B cell (primary cell): Measurements from ENCODE around the gene CFAP251. TPM values are rescaled to one million over a fixed set of nuclear protein-coding genes. Genes with fewer than 3 reads are reported as not detected.

Experiments used
- ATAC-seq: fragments of 200-7000 bp; cut with Tn5 transposase; one replicate; pipeline ENCODE4 v1.10.0; 2021; ENCODE audit warnings: low read depth, mild to moderate bottlenecking, moderate number of reproducible peaks, moderate library complexity
- CTCF ChIA-PET: fragments of 350-600 bp; sonication (Branson Sonifier 250); formaldehyde crosslinking; loops from one replicate; lab custom pipeline; 2021; ENCODE audit warnings: antibody characterized with exemption, inconsistent platforms; lab: Charles Lee
- POLR2A ChIA-PET: fragments of 350-600 bp; sonication (Branson Sonifier 250); formaldehyde crosslinking; loops from one replicate; lab custom pipeline; 2021; ENCODE audit warnings: antibody characterized with exemption; lab: Charles Lee
- DNase-seq: peaks from one replicate; pipeline ENCODE4 v3.0.0; 2013
- H2AFZ ChIP-seq: 2 replicates; pipeline ENCODE4 v1.6.1; 2012; ENCODE audit warnings: mild to moderate bottlenecking, low read depth, low read length; ENCODE audit not compliant: insufficient read depth, poor library complexity, severe bottlenecking
- H3K27ac ChIP-seq, 2 donors: 1 replicate in 1 of 2; 2 replicates in 1 of 2; pipeline ENCODE4 v1.5.1; 2012 to 2013; ENCODE audit warnings: low read length in 2 of 2, mild to moderate bottlenecking in 2 of 2, moderate library complexity in 1 of 2
- H3K27me3 ChIP-seq, 4 experiments: fragments of 200-600 bp in 1 of 4; sonication (generic) in 1 of 4; replicated peaks in 1 of 4; 1 replicate in 2 of 4; 2 replicates in 2 of 4; pipeline versions ENCODE4 v1.6.1 to v1.7.0; 2013 to 2016; ENCODE audit warnings: low read length in 3 of 4, mild to moderate bottlenecking in 2 of 4, mixed read lengths in 1 of 4, moderate library complexity in 1 of 4; ENCODE audit not compliant: insufficient read depth in 4 of 4, control insufficient read depth in 3 of 4; ENCODE audit errors: control extremely low read depth in 1 of 4
- H3K36me3 ChIP-seq, 2 experiments: replicated peaks in 1 of 2; 1 replicate in 1 of 2; 2 replicates in 1 of 2; pipeline versions ENCODE4 v1.6.1 to v1.7.1; 2013; ENCODE audit warnings: low read length in 1 of 2; ENCODE audit not compliant: insufficient read depth in 2 of 2, control insufficient read depth in 1 of 2; ENCODE audit errors: control extremely low read depth in 1 of 2, extremely low read depth in 1 of 2
- H3K4me1 ChIP-seq, 2 donors: fragments of 200-600 bp in 1 of 2; sonication (generic) in 1 of 2; 1 replicate in 1 of 2; 2 replicates in 1 of 2; pipeline versions ENCODE4 v1.5.1 to v1.6.1; 2013 to 2017; ENCODE audit warnings: low read length in 2 of 2; ENCODE audit not compliant: control insufficient read depth in 2 of 2, insufficient read depth in 2 of 2
- H3K4me2 ChIP-seq: replicated peaks from 2 replicates; pipeline ENCODE3; 2012; ENCODE audit warnings: mild to moderate bottlenecking, low read depth, low read length; ENCODE audit not compliant: poor library complexity, severe bottlenecking
- H3K4me3 ChIP-seq, 5 experiments: fragments of 200-600 bp in 1 of 5; sonication (generic) in 1 of 5; 1 replicate in 3 of 5; 2 replicates in 2 of 5; pipeline versions ENCODE4 v1.5.1 to v1.7.0; 2011 to 2016; ENCODE audit warnings: low read length in 4 of 5, mild to moderate bottlenecking in 4 of 5, low read depth in 2 of 5, control low read depth in 1 of 5, moderate library complexity in 1 of 5; ENCODE audit not compliant: insufficient read depth in 1 of 5; ENCODE audit errors: control extremely low read depth in 1 of 5, extremely low read depth in 1 of 5
- H3K79me2 ChIP-seq: fragments of 200-600 bp; sonication (generic); one replicate; pipeline ENCODE4 v1.6.0; 2016; ENCODE audit warnings: low read length; ENCODE audit not compliant: control insufficient read depth, insufficient read depth
- H3K9ac ChIP-seq: fragments of 200-600 bp; sonication (generic); 2 replicates; pipeline ENCODE4 v1.6.1; 2017; ENCODE audit warnings: mild to moderate bottlenecking, low read length, moderate library complexity
- H3K9me3 ChIP-seq, 3 donors: one replicate each; pipeline versions ENCODE4 v1.6.1 to v1.7.1; 2013; ENCODE audit warnings: low read length in 2 of 3; ENCODE audit not compliant: control insufficient read depth in 2 of 3, insufficient read depth in 1 of 3; ENCODE audit errors: control extremely low read depth in 1 of 3
- H4K20me1 ChIP-seq: 2 replicates; pipeline ENCODE4 v1.6.0; 2012; ENCODE audit warnings: mild to moderate bottlenecking, low read length; ENCODE audit not compliant: insufficient read depth, control insufficient read depth, poor library complexity, severe bottlenecking
- H3K27ac Mint-ChIP-seq: one replicate; pipeline ENCODE4 v1.8.0; 2021; ENCODE audit warnings: mixed read lengths
- H3K27me3 Mint-ChIP-seq: one replicate; pipeline ENCODE4 v1.8.0; 2021; ENCODE audit warnings: mixed read lengths
- H3K4me1 Mint-ChIP-seq: one replicate; pipeline ENCODE4 v1.8.0; 2021; ENCODE audit warnings: mixed read lengths
- H3K4me3 Mint-ChIP-seq: one replicate; pipeline ENCODE4 v1.8.0; 2021; ENCODE audit warnings: mixed read lengths
- H3K9me3 Mint-ChIP-seq: one replicate; pipeline ENCODE4 v1.8.0; 2022; ENCODE audit warnings: mixed read lengths; ENCODE audit not compliant: insufficient read depth
- EZH2 ChIP-seq: IDR thresholded peaks from 2 replicates; pipeline ENCODE4 v1.6.1; 2012; ENCODE audit warnings: borderline replicate concordance, low read depth, mild to moderate bottlenecking, moderate library complexity, low read length; ENCODE audit not compliant: insufficient read depth, poor library complexity, severe bottlenecking
- WGBS: methylation state at CpG from one replicate; pipeline ENCODE4 v1.1.5; 2013; ENCODE audit warnings: missing lambda C conversion rate; ENCODE audit not compliant: insufficient coverage; 5-methylcytosine and 5-hydroxymethylcytosine counted together
- intact Hi-C: fragments of 100-400 bp; cut with micrococcal nuclease; formaldehyde crosslinking; loops from one replicate; pipeline ENCODE4 v1.10.0; 2022
- polyA plus RNA-seq: library from polyadenylated mRNA; depleted of rRNA; stranded (reverse); fragments of >200 nt; gene quantifications from 2 replicates; pipeline ENCODE4 v1.2.3, GENCODE V29; 2012
- total RNA-seq, 2 donors: library from RNA; stranded (reverse); fragments of 120-200 nt in 1 of 2; gene quantifications; 1 replicate in 1 of 2; 2 replicates in 1 of 2; pipeline versions ENCODE4 v1.2.3 to v1.2.4, GENCODE V29; 2013 to 2022
- TF ChIP-seq, protein P1 (sequence below): fragments of 200-600 bp; IDR thresholded peaks from one replicate; pipeline ENCODE4 v1.8.0; 2022; ENCODE audit warnings: antibody characterized with exemption, mild to moderate bottlenecking

The CFAP251 gene
- total and polyA plus RNA-seq, 2 donors (not counting 1 experiment from before 2014, with no cell fraction given): 0.22 to 1.6 TPM

DNA sequence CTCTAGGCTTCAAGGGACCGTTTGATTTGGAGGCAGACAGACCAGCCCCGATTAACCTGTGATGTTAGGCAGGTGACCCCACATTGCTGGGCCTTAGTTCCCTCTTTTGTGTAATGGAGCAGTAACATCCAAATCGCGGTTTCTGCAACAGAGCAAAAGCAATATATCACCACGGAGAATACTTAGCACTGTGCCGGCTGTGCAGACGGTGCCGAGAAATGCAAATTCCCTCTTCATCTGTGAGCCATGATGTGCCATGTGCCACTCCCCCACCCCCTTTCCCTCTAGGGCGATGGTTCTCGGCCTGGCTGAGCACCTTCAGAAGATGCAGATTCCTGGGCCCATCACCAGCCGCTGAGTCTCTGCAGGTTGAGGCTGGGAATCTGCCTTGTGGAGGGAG is 114.2 kb downstream of the CFAP251 start:
- Histone ChIP-seq H3K79me2 (peaks cover 92% of the 10 kb centered on the region), H2AFZ (no peak overlapping the region), H3K9me3 (peaks cover 0 to 5% (median 0%) of the 10 kb centered on the region in 3 donors), H3K4me3 (no peak overlapping the region), H4K20me1 (peaks cover 91% of the 10 kb centered on the region), H3K27ac (peak overlapping the region in 1 of 2 donors; percentile 25), H3K36me3 (peaks cover 1 to 38% of the 10 kb centered on the region in 2 experiments), H3K27me3 (no peaks in the 10 kb centered on the region), H3K4me1 (peaks cover 43 to 57% of the 10 kb centered on the region in 2 donors), H3K9ac (no peak overlapping the region), H3K4me2 (peak overlapping the region; percentile 36)
- DNase-seq: peak; percentile 67
- 34% methylated on average over 9 of the region's 11 CpGs for WGBS
- TF ChIP-seq, protein P1, sequence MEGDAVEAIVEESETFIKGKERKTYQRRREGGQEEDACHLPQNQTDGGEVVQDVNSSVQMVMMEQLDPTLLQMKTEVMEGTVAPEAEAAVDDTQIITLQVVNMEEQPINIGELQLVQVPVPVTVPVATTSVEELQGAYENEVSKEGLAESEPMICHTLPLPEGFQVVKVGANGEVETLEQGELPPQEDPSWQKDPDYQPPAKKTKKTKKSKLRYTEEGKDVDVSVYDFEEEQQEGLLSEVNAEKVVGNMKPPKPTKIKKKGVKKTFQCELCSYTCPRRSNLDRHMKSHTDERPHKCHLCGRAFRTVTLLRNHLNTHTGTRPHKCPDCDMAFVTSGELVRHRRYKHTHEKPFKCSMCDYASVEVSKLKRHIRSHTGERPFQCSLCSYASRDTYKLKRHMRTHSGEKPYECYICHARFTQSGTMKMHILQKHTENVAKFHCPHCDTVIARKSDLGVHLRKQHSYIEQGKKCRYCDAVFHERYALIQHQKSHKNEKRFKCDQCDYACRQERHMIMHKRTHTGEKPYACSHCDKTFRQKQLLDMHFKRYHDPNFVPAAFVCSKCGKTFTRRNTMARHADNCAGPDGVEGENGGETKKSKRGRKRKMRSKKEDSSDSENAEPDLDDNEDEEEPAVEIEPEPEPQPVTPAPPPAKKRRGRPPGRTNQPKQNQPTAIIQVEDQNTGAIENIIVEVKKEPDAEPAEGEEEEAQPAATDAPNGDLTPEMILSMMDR: no peak
- TF ChIP-seq EZH2: no peak
- Mint-ChIP-seq H3K27me3 (no peaks in the 10 kb centered on the region), H3K9me3 (no peaks in the 10 kb centered on the region), H3K4me1 (peaks cover 53% of the 10 kb centered on the region), H3K27ac (peak overlapping the region; percentile 84), H3K4me3 (peak overlapping the region; percentile 4)
- intact Hi-C loops: loop anchor here (5.0 kb wide), 1 partner anchor 75 kb away; no protein-coding TSS in a partner anchor
- ATAC-seq: peak; percentile 50
- POLR2A ChIA-PET: interaction anchor here (1.2 kb wide), 1 partner anchor 114 kb away, joined by 4 read pairs; the partner anchor contains the start of gene CFAP251
- CTCF ChIA-PET: interaction anchor here (1.0 to 4.0 kb wide), 5 partner anchors 40 to 90 kb away, joined by 3 to 18 read pairs (median 3); no protein-coding TSS in a partner anchor

DNA sequence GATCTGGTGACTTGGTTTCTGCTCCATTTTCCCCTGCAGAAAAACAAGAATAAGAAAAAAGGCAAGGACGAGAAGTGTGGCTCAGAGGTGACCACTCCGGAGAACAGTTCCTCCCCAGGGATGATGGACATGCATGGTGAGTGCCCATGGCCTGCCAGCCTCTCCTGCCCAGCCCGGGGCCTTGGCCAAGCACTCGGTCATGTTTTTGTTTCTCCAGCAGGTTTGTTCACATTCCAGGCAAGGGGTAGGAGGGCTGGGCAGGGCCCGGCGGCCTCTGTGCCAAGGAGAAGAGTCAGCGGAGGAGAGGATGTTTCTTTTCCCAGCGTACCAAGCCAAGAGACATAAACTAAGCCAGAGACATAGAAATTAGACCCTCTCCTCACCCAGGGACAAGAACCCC is 116.9 kb downstream of the CFAP251 start:
- TF ChIP-seq, protein P1: no peak
- TF ChIP-seq EZH2: no peak
- no peak overlapping the region for H3K9ac ChIP-seq
- H3K79me2 ChIP-seq: peaks cover 76% of the 10 kb centered on the region
- Mint-ChIP-seq H3K27me3 (no peaks in the 10 kb centered on the region), H3K9me3 (no peaks in the 10 kb centered on the region), H3K4me1 (peaks cover 28% of the 10 kb centered on the region), H3K4me3 (no peak overlapping the region), H3K27ac (no peak overlapping the region)
- peaks cover 0 to 5% (median 0%) of the 10 kb centered on the region in 3 donors for H3K9me3 ChIP-seq
- no peak overlapping the region for H2AFZ ChIP-seq
- intact Hi-C loops: no loop called here
- H3K27ac ChIP-seq: no peak overlapping the region
- no peak overlapping the region for H3K4me3 ChIP-seq
- no peak for ATAC-seq
- ChIA-PET CTCF (no interaction called here), POLR2A (no interaction called here)
- 97% methylated on average over 6 of the region's 8 CpGs for WGBS
- H3K27me3 ChIP-seq: no peaks in the 10 kb centered on the region
- H3K4me1 ChIP-seq: peaks cover 17 to 30% of the 10 kb centered on the region in 2 donors
- no peak for DNase-seq
- peaks cover 81% of the 10 kb centered on the region for H4K20me1 ChIP-seq
- H3K4me2 ChIP-seq: no peak overlapping the region
- H3K36me3 ChIP-seq: peaks cover 1 to 52% of the 10 kb centered on the region in 2 experiments
